HK-2 (cell line): ENCODE measurements around the gene ZG16.

ENCODE experiments used
- DNase-seq: peaks from one replicate; pipeline ENCODE4 v3.0.0-alpha.2; 2018; ENCODE audit not compliant: unreplicated experiment

The ZG16 gene

GRCh38 chr16:29809850-29810698 is 32.0 kb downstream of the ZG16 start:
- no peak for DNase-seq

- DNase-seq, result no peak
These were observed 32.7 kb downstream of the ZG16 start for GRCh38 chr16:29810699-29811169.

- peak; percentile 92 for DNase-seq
These were observed 33.3 kb downstream of the ZG16 start for GRCh38 chr16:29811170-29811895.

GRCh38 chr16:29811896-29812665 is 34.0 kb downstream of the ZG16 start, which contains the start of gene PRRT2:
PRRT2 (plus strand) TSS chr16:29812193; CDS start chr16:29813055, 862 bp downstream.
- DNase-seq, result peak; percentile 49

GRCh38 chr16:29812754-29813643 is 34.9 kb downstream of the ZG16 start:
- DNase-seq, result no peak

GRCh38 chr16:29813644-29814562 is 35.8 kb downstream of the ZG16 start:
- DNase-seq, result no peak

GRCh38 chr16:29814592-29814991 is 36.5 kb downstream of the ZG16 start:
- no peak for DNase-seq

- no peak for DNase-seq
These were observed 37.1 kb downstream of the ZG16 start for GRCh38 chr16:29815032-29815721.

- DNase-seq, result peak; percentile 92
These were observed 38.0 kb downstream of the ZG16 start, which contains the start of gene PAGR1 for GRCh38 chr16:29815793-29816693. PAGR1 (plus strand) TSS chr16:29816152; CDS start chr16:29816526, 374 bp downstream.

- DNase-seq, result peak; percentile 68
These were observed 38.8 kb downstream of the ZG16 start for GRCh38 chr16:29816694-29817441.

GRCh38 chr16:29818082-29818481 is 40.0 kb downstream of the ZG16 start:
- no peak for DNase-seq

GRCh38 chr16:29819506-29819905 is 41.5 kb downstream of the ZG16 start:
- DNase-seq, result no peak

- DNase-seq, result peak; percentile 44
These were observed 42.2 kb downstream of the ZG16 start, which contains the start of gene MVP for GRCh38 chr16:29820271-29820701. MVP (plus strand) TSS chr16:29820462; CDS start chr16:29830550, 10,088 bp downstream.

GRCh38 chr16:29820730-29821642 is 42.9 kb downstream of the ZG16 start:
- peak; percentile 58 for DNase-seq

GRCh38 chr16:29821643-29822115 is 43.6 kb downstream of the ZG16 start:
- DNase-seq, result peak; percentile 61

- no peak for DNase-seq
These were observed 46.6 kb downstream of the ZG16 start for GRCh38 chr16:29824589-29825144.
